Activated CD4-positive, alpha-beta memory T cell treated with anti-CD3 and anti-CD28 coated beads, Interleukin-2, amount 10 ng/mL, durations not matched to agents 7 days and 5 days (primary cell): ENCODE data around the gene RPS8. TPM values are rescaled to one million over a fixed set of nuclear protein-coding genes. Genes with fewer than 3 reads are reported as not detected.

ENCODE experiments used
- CTCF ChIA-PET: fragments of 350-600 bp; sonication (Branson Sonifier 250); formaldehyde crosslinking; loops from one replicate; lab custom pipeline; 2021; ENCODE audit warnings: antibody characterized with exemption, inconsistent platforms; lab: Charles Lee
- POLR2A ChIA-PET: fragments of 350-600 bp; sonication (Branson Sonifier 250); formaldehyde crosslinking; loops from one replicate; lab custom pipeline; 2021; ENCODE audit warnings: antibody characterized with exemption; lab: Charles Lee
- DNase-seq: peaks from one replicate; pipeline ENCODE4 v3.0.0-alpha.2; 2020
- H3K27ac Mint-ChIP-seq: one replicate; pipeline ENCODE4 v1.8.0; 2021; ENCODE audit warnings: mild to moderate bottlenecking, mixed read lengths
- H3K27me3 Mint-ChIP-seq: one replicate; pipeline ENCODE4 v1.8.0; 2021; ENCODE audit warnings: mixed read lengths
- H3K36me3 Mint-ChIP-seq: one replicate; pipeline ENCODE4 v1.8.0; 2021; ENCODE audit warnings: low read depth, mixed read lengths
- H3K4me1 Mint-ChIP-seq: one replicate; pipeline ENCODE4 v1.8.0; 2021; ENCODE audit warnings: mixed read lengths
- H3K4me3 Mint-ChIP-seq: one replicate; pipeline ENCODE4 v1.8.0; 2021; ENCODE audit warnings: mild to moderate bottlenecking, mixed read lengths
- H3K9me3 Mint-ChIP-seq: one replicate; pipeline ENCODE4 v1.8.0; 2021; ENCODE audit warnings: mixed read lengths
- total RNA-seq, 2 experiments: library from RNA; stranded (reverse); gene quantifications; one replicate each; pipeline ENCODE4 v1.2.3, GENCODE V29; 2021

Gene RPS8
- total RNA-seq, 2 experiments from 2014 or later = 1,610 to 1,658 TPM

- POLR2A ChIA-PET = interaction anchor here (0.9 to 11.9 kb wide), 5 partner anchors 8 to 105 kb away, joined by 4 to 960 read pairs (median 4); partner anchors contain the start of genes BTBD19, DYNLT4, PLK3 and RNU5D-1
- H3K36me3 Mint-ChIP-seq = no peaks in the 10 kb centered on the region
- CTCF ChIA-PET = interaction anchor here (0.6 kb wide), 1 partner anchor 17 kb away, joined by 3 read pairs; no protein-coding TSS in a partner anchor
- DNase-seq = no peak
- H3K9me3 Mint-ChIP-seq = no peaks in the 10 kb centered on the region
- H3K27me3 Mint-ChIP-seq = no peaks in the 10 kb centered on the region
- H3K27ac Mint-ChIP-seq = no peak overlapping the region
- peaks cover 4% of the 10 kb centered on the region for H3K4me1 Mint-ChIP-seq
- H3K4me3 Mint-ChIP-seq = no peak overlapping the region
Measured at GRCh38 chr1:44827197-44828002, 52.1 kb downstream of the RPS8 start.

DNA sequence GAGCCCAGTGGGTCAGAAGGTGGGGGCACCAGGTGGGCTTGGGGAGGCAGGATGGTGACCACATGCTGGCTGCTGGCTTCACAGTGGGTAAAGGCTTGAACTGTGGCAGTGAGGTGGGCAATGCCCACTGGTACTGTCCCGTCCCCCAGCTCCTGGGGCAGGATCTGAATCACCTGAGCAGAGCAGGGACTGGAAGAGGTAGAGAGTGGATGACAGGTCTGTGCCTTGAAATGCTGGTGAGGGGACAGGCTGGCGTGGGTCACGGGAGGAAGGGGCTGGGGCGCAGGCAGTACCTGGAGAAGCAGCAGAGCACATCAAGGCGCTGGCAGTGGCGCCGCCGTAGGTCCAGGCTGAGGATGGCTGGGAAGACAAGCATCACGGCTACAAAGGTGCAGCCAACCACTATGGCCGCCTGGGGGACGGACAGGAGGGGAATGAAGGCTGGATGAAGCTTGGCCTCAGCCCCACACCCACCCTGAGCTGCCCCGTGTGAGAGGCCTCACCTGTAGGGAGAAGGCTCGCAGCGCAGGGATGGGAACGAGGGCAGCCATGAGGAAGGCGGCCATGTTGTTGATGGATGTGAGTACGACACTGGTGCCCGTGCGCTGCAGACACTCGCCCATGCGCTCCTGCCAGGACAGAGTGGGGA, 52.8 kb downstream of the RPS8 start:
- ChIA-PET POLR2A (interaction anchor here (1.0 to 11.9 kb wide), 4 partner anchors 9 to 106 kb away, joined by 4 to 960 read pairs (median 10); partner anchors contain the start of genes BTBD19, DYNLT4, PLK3 and RNU5D-1), CTCF (no interaction called here)
- H3K9me3 Mint-ChIP-seq = no peaks in the 10 kb centered on the region
- H3K36me3 Mint-ChIP-seq = no peaks in the 10 kb centered on the region
- H3K27me3 Mint-ChIP-seq = no peaks in the 10 kb centered on the region
- H3K27ac Mint-ChIP-seq = no peak overlapping the region
- no peak for DNase-seq
- H3K4me1 Mint-ChIP-seq = no peaks in the 10 kb centered on the region
- H3K4me3 Mint-ChIP-seq = no peak overlapping the region

Other genes starting within 250 kb of the RPS8 start
- gene TMEM53, start 101.1 kb upstream of the RPS8 start, total RNA-seq = 1 to 10 TPM; 4.3 to 5.6 TPM
- gene ARMH1, start 100.8 kb upstream of the RPS8 start, total RNA-seq = 10 to 100 TPM; 20.8 to 21.2 TPM
- gene RNU5D-1, start 44.4 kb upstream of the RPS8 start, total RNA-seq = not detected
- 100 to 1,000 TPM; 105 to 106 TPM for gene KIF2C, start 35.7 kb upstream of the RPS8 start, total RNA-seq
- 1 to 10 TPM; 1.0 to 1.3 TPM for gene BEST4, start 12.6 kb downstream of the RPS8 start, total RNA-seq
- 10 to 100 TPM; 62.8 to 63.5 TPM for gene PLK3, start 24.8 kb downstream of the RPS8 start, total RNA-seq
- 1 to 10 TPM; 1.9 to 2.2 TPM for gene DYNLT4, start 31.8 kb downstream of the RPS8 start, total RNA-seq
- gene BTBD19, start 33.0 kb downstream of the RPS8 start, total RNA-seq = 1 to 10 TPM; 8.4 to 8.7 TPM
- gene PTCH2, start 67.7 kb downstream of the RPS8 start, total RNA-seq = 1 to 10 TPM in 1 of 2 experiments, under 1 TPM in 1; 0.58 to 1.0 TPM
- 10 to 100 TPM; 18.2 to 18.5 TPM for gene EIF2B3, start 211.1 kb downstream of the RPS8 start, total RNA-seq
- gene HECTD3, start 235.8 kb downstream of the RPS8 start, total RNA-seq = 10 to 100 TPM; 40.3 to 43.5 TPM
- gene UROD, start 236.7 kb downstream of the RPS8 start, total RNA-seq = 10 to 100 TPM; 67.1 to 74.9 TPM